Heart left ventricle (tissue), 16 donors: ENCODE results near the gene TTLL9. TPM values are rescaled to one million over a fixed set of nuclear protein-coding genes. Genes with fewer than 3 reads are reported as not detected.

Source experiments
- ATAC-seq, 4 donors: fragments of 200-7000 bp; cut with Tn5 transposase; one replicate each; pipeline ENCODE4 v1.9.1; 2020 to 2022; ENCODE audit warnings: moderate library complexity in 4 of 4, mild to moderate bottlenecking in 3 of 4, moderate number of reproducible peaks in 1 of 4
- DNase-seq, 5 donors: peaks; one replicate each; pipeline ENCODE4 v3.0.0-alpha.2; 2020
- H3K27ac ChIP-seq, 12 donors: fragments of 200-600 bp; sonication (generic) in 4 of 12; one replicate each; pipeline versions ENCODE4 v1.5.0 to v1.8.0; 2016 to 2022; ENCODE audit warnings: mild to moderate bottlenecking in 2 of 12
- H3K27me3 ChIP-seq, 9 donors: fragments of 200-600 bp; sonication (generic) in 2 of 9; one replicate each; pipeline versions ENCODE4 v1.5.1 to v1.8.0; 2016 to 2022; ENCODE audit warnings: mild to moderate bottlenecking in 3 of 9
- H3K36me3 ChIP-seq, 9 donors: fragments of 200-600 bp; sonication (generic) in 2 of 9; one replicate each; pipeline versions ENCODE4 v1.5.0 to v1.8.0; 2018 to 2022; ENCODE audit warnings: mild to moderate bottlenecking in 2 of 9
- H3K4me1 ChIP-seq, 12 donors: fragments of 200-600 bp; sonication (generic) in 4 of 12; one replicate each; pipeline versions ENCODE4 v1.5.0 to v1.8.0; 2016 to 2022; ENCODE audit warnings: mild to moderate bottlenecking in 3 of 12
- H3K4me3 ChIP-seq, 12 donors: fragments of 200-600 bp; sonication (generic) in 4 of 12; one replicate each; pipeline versions ENCODE4 v1.5.0 to v1.8.0; 2017 to 2022; ENCODE audit warnings: mild to moderate bottlenecking in 9 of 12, moderate library complexity in 4 of 12
- H3K9me3 ChIP-seq, 12 donors: fragments of 200-600 bp; sonication (generic) in 4 of 12; one replicate each; pipeline versions ENCODE4 v1.5.0 to v1.8.0; 2016 to 2022; ENCODE audit warnings: mild to moderate bottlenecking in 1 of 12
- POLR2A ChIP-seq, 2 donors: fragments of 450-650 bp; IDR thresholded peaks; one replicate each; pipeline ENCODE4 v1.6.1; 2017; ENCODE audit warnings: antibody characterized with exemption in 2 of 2, mild to moderate bottlenecking in 2 of 2, moderate library complexity in 2 of 2
- WGBS, 4 donors: extraction: QIAGEN DNeasy Blood & Tissue Kit in 2 of 4; methylation state at CpG; one replicate each; pipeline versions ENCODE4 v1.1.5 to v1.1.7; 2013 to 2018; 5-methylcytosine and 5-hydroxymethylcytosine counted together
- intact Hi-C, 10 donors: fragments of 100-400 bp; cut with DNase I; formaldehyde crosslinking; loops; one replicate each; pipeline versions ENCODE4 v1.11.1 to v1.14.2; 2022
- polyA plus RNA-seq, 2 donors: library from polyadenylated mRNA; stranded (reverse); fragments of 200-250 nt; gene quantifications; one replicate each; pipeline ENCODE4 v1.2.3, GENCODE V29; 2013
- total RNA-seq, 9 donors: library from RNA; depleted of rRNA in 2 of 9; stranded (reverse); fragments of >200 nt in 2 of 9; fragmentation: NEBNext Ultra II Directional in 3 of 9; extraction: Animal tissue kit (Norgen Biotek cat#: 25700) in 3 of 9; gene quantifications; one replicate each; pipeline versions ENCODE4 v1.1.0 to v1.2.4, GENCODE V29; 2016 to 2023
- TF ChIP-seq, protein P1 (sequence below), 12 donors: fragments of 200-600 bp; sonication (generic) in 4 of 12; IDR thresholded peaks; one replicate each; pipeline versions ENCODE4 v1.5.0 to v1.8.0; 2018 to 2022; ENCODE audit warnings: antibody characterized with exemption in 12 of 12, mild to moderate bottlenecking in 5 of 12
- donor health status: ischemic (EF 13 %, LVEDD 7.1; RV severe dilation, severe dysfunction).
- donor health status: healthy with polysubstance abuse.
- donor health status: DM: no; HTN: yes; CAD: no.
- donor health status: DM: no; HTN: no; CAD: no.
- donor health status: ischemic (EF 25% LVEDD 6.9; RV normal size, moderate dysfunction).
- donor health status: ischemic (EF 25% LVEDD 5.7; RV mildly dilated, moderate dysfunction).
- donor health status: healthy.
- donor health status: DM: yes; HTN: yes; CAD: no.
- donor health status: ischemic (EF 35%, LVEDD 5.7; RV mildly dilated, moderate dysfunction).
- donor health status: nonischemic (EF 11% LVEDD 7.7; RV severe dilation, severe dysfunction).
- donor health status: DM: yes; HTN: yes; CAD: no.
- donor health status: PGD.
- donor health status: ischemic (EF 29% LVEDD 5.4; RV normal size, mild dysfunction).
- donor health status: nonischemic (EF 23%, LVEDD 6.1; RV moderate dilation, normal function).

The TTLL9 gene
- total and polyA plus RNA-seq, 11 donors: not detected

DNA sequence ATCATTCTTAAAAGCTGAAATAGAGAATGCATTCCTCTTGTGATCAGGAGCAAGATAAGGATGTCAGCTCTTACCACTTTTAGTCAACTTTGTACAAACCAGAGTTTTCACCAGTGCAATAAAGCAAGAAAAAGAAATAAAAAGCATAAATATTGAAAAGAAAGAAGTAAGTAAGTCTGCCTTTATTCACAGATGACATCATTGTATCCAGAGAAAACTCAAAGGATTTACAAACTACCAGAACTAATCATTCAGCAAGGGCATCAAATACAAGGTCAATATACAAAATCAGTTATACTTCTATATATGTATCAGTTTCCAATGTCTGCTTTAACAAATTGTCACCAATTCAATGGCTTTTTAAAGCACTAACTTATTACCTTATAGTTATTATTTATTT is 13.4 kb downstream of the TTLL9 start:
- no peaks in the 10 kb centered on the region for H3K9me3 ChIP-seq
- peaks cover 0 to 10% (median 1%) of the 10 kb centered on the region in 12 donors for H3K4me1 ChIP-seq
- ATAC-seq (no peak), DNase-seq (no peak)
- intact Hi-C loops: no loop called here
- H3K27me3 ChIP-seq: no peaks in the 10 kb centered on the region
- TF ChIP-seq, protein P1, sequence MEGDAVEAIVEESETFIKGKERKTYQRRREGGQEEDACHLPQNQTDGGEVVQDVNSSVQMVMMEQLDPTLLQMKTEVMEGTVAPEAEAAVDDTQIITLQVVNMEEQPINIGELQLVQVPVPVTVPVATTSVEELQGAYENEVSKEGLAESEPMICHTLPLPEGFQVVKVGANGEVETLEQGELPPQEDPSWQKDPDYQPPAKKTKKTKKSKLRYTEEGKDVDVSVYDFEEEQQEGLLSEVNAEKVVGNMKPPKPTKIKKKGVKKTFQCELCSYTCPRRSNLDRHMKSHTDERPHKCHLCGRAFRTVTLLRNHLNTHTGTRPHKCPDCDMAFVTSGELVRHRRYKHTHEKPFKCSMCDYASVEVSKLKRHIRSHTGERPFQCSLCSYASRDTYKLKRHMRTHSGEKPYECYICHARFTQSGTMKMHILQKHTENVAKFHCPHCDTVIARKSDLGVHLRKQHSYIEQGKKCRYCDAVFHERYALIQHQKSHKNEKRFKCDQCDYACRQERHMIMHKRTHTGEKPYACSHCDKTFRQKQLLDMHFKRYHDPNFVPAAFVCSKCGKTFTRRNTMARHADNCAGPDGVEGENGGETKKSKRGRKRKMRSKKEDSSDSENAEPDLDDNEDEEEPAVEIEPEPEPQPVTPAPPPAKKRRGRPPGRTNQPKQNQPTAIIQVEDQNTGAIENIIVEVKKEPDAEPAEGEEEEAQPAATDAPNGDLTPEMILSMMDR (IDR thresholded peaks at IDR 0.05): no peak
- no peak for TF ChIP-seq POLR2A (IDR thresholded peaks at IDR 0.05)
- H3K27ac ChIP-seq: no peak overlapping the region
- no peak overlapping the region for H3K4me3 ChIP-seq
- no peaks in the 10 kb centered on the region for H3K36me3 ChIP-seq

DNA sequence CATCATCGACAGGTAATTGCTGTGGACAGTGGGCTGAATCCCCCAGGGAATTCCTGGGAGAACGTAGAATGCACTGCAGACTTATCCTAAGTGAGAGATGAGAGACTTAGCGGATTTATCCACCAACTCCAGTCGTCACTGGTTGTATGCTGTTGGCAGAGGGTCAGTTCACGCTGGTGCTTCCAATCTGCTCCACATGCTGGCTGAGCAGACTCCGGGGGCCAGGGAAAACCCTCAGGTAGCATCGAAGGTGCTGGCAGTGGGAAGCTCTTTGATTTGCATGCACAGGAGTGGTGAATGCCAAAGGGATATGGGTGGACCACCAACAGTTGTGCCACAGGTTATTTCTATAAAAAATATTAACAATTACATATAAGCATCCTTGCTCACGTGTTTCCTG is 20.2 kb downstream of the TTLL9 start:
- Histone ChIP-seq H3K4me3 (no peak overlapping the region), H3K27ac (no peak overlapping the region), H3K9me3 (no peaks in the 10 kb centered on the region), H3K27me3 (no peaks in the 10 kb centered on the region), H3K4me1 (peaks cover 0 to 11% (median 0%) of the 10 kb centered on the region in 12 donors), H3K36me3 (no peaks in the 10 kb centered on the region)
- intact Hi-C loops: no loop called here
- WGBS, 4 donors: 54 to 68% (median 61%) methylated on average over 8 of the region's 8 CpGs
- no peak for TF ChIP-seq POLR2A (IDR thresholded peaks at IDR 0.05)
- TF ChIP-seq, protein P1 (IDR thresholded peaks at IDR 0.05): no peak
- ATAC-seq (no peak), DNase-seq (no peak)

DNA sequence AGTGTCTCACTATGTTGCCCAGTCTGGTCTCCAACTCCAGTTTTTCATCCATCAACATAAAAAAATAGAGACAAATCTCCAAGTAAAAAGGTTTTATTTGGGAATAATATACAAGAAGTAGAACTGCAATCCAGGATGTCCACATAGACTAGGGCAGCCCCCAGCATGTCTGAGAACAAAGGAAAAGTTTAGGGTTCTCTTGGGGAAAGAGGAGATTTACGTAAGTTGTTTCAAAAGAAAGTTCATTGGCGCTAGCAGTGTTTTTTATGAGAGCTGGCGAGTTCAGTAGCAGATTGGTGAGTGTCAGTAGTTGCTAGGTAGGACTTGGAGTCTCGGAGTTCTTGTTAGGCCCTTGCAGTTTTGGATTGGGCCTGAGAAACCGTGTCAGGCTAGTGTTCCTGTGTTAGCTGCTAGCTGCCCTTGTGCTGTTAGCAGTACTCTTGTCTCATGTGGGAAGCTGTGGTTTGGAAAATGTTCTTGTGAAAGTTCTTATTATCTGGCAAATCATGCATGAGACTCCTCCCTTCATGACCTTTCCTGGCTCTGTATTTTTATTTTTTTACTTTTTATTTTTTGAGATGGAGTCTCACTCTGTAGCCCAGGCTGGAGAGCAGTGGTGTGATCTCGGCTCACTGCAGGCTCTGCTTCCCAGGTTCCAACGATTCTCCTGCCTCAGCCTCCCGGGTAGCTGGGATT is 24.7 kb downstream of the TTLL9 start:
- Histone ChIP-seq H3K27ac (peak overlapping the region in 11 of 12 donors; percentile 24 to 91 (median 64)), H3K9me3 (no peaks in the 10 kb centered on the region), H3K4me3 (no peak overlapping the region), H3K36me3 (no peaks in the 10 kb centered on the region), H3K27me3 (no peaks in the 10 kb centered on the region), H3K4me1 (peaks cover 0 to 11% (median 0%) of the 10 kb centered on the region in 12 donors)
- 35 to 52% (median 39%) methylated on average over 8 of the region's 8 CpGs for WGBS, 4 donors
- ATAC-seq (peak; percentile 94 to 99 (median 98)), DNase-seq (peak in 4 of 5 donors; percentile 52 to 84 (median 68))
- TF ChIP-seq, protein P1 (IDR thresholded peaks at IDR 0.05): no peak
- TF ChIP-seq POLR2A (IDR thresholded peaks at IDR 0.05): no peak
- intact Hi-C loops: no loop called here

DNA sequence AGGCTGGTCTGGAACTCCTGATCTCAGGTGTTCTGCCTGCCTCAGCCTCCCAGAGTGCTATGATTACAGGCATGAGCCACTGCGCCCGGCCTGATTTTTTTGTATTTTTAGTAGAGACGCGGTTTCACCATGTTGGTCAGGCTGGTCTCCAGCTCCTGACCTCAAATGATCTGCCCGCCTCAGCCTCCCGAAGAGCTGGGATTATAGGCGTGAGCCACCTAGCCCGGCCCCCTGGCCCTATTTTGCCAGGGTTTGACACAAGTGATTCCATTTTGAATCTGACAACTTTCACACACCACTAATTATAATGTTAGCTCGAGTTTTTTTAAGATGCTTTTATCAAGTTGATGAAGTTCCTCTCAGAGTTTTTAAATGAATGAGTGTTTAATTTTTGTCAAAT is 25.6 kb downstream of the TTLL9 start:
- DNase-seq (no peak), ATAC-seq (no peak)
- Histone ChIP-seq H3K27ac (peak overlapping the region in 7 of 12 donors; percentile 44 to 91 (median 74)), H3K4me3 (no peak overlapping the region), H3K27me3 (no peaks in the 10 kb centered on the region), H3K4me1 (peaks cover 0 to 11% (median 0%) of the 10 kb centered on the region in 12 donors), H3K36me3 (no peaks in the 10 kb centered on the region), H3K9me3 (no peaks in the 10 kb centered on the region)
- WGBS, 4 donors: 96 to 98% (median 96%) methylated on average over 9 of the region's 9 CpGs
- TF ChIP-seq, protein P1 (IDR thresholded peaks at IDR 0.05): no peak
- no peak for TF ChIP-seq POLR2A (IDR thresholded peaks at IDR 0.05)
- intact Hi-C loops: no loop called here
